Choroid plexus epithelial cell (primary cell): ENCODE data around the gene TIMMDC1.

ENCODE experiments used
- DNase-seq: peaks from one replicate; pipeline ENCODE4 v3.0.0-alpha.2; 2010; ENCODE audit warnings: low read depth
- H3K4me3 ChIP-seq: 2 replicates; pipeline ENCODE4 v1.5.1; 2011; ENCODE audit warnings: low read depth, mild to moderate bottlenecking, control low read depth, low read length, moderate library complexity
- CTCF ChIP-seq: conservative IDR thresholded peaks from 2 replicates; pipeline ENCODE4 v1.5.1; 2011; ENCODE audit warnings: low read depth, mild to moderate bottlenecking, control low read depth, inconsistent platforms, low read length, moderate library complexity

TIMMDC1 gene

GRCh38 chr3:119498186-119499011 lies at the start of gene TIMMDC1:
Gene TIMMDC1, plus strand, starts transcription at chr3:119498547. Its CDS starts 187 bp downstream, at chr3:119498734.
- H3K4me3 ChIP-seq: peak within 1 kb of the TSS; percentile 92
- DNase-seq: peak; percentile 97
- no peak for TF ChIP-seq CTCF

- no peak for DNase-seq
- TF ChIP-seq CTCF: no peak
- H3K4me3 ChIP-seq: no peak overlapping the region
Observed at GRCh38 chr3:119453822-119454221, 44.5 kb upstream of the TIMMDC1 start.

GRCh38 chr3:119456469-119456868 lies 41.9 kb upstream of the TIMMDC1 start:
- TF ChIP-seq CTCF: no peak
- H3K4me3 ChIP-seq: no peak overlapping the region
- DNase-seq: no peak

- DNase-seq: peak; percentile 14
- TF ChIP-seq CTCF: no peak
- H3K4me3 ChIP-seq: no peak overlapping the region
Observed at GRCh38 chr3:119457246-119457645, 41.1 kb upstream of the TIMMDC1 start.

GRCh38 chr3:119463171-119464169 lies 34.9 kb upstream of the TIMMDC1 start, which contains the start of gene TMEM39A:
Gene TMEM39A, minus strand, starts transcription at chr3:119463615. Its CDS starts 1,541 bp downstream, at chr3:119462074.
- H3K4me3 ChIP-seq: peak within 1 kb of the TSS; percentile 90
- no peak for TF ChIP-seq CTCF
- DNase-seq: peak; percentile 99

- H3K4me3 ChIP-seq: no peak overlapping the region
- no peak for TF ChIP-seq CTCF
Observed at GRCh38 chr3:119468041-119468440, 30.3 kb upstream of the TIMMDC1 start.

More at GRCh38 chr3:119468041-119468440, 30.3 kb upstream of the TIMMDC1 start:
- no peak for DNase-seq
